ENCODE results near the gene KCNK10.

KCNK10 gene

DNA sequence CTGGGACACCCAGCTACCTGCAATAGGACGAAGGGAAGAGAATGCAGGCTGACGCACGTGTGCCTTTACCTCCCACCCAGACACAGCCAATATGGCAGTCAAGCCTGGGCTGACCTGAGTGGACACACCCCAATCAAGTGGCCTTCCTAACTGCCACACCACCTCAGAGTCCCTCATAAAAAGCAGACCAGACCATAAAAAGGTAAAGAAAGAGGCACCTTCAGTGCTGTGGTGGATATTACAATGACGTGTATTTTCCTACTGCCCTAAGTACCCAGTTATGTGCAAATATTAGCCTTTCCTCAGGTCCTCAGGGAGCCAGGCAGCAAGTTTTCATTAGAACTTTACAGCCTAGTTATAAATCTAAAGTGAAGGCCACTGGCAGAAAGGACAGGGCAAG is 75.8 kb downstream of the KCNK10 start:
- POLR2A ChIA-PET, result no interaction called here
- no peak for TF ChIP-seq CTCF (IDR thresholded peaks at IDR 0.05; ENCODE audit: insufficient read depth, low read length, missing control alignments)
- DNase-seq (ENCODE audit: low read depth, low spot score), result no peak
- H3K4me3 ChIP-seq (ENCODE audit: low read depth, low read length), result no peak overlapping the region
- CTCF ChIA-PET, result interaction anchor here (1.2 kb wide), 1 partner anchor 301 kb away, joined by 3 read pairs; no protein-coding TSS in a partner anchor

GRCh38 chr14:88245321-88245720 is 77.7 kb downstream of the KCNK10 start:
- CTCF ChIA-PET, result no interaction called here
- no peak for TF ChIP-seq CTCF (IDR thresholded peaks at IDR 0.05; ENCODE audit: insufficient read depth, low read length, missing control alignments)
- no peak for DNase-seq (ENCODE audit: low read depth, low spot score)
- POLR2A ChIA-PET, result no interaction called here
- H3K4me3 ChIP-seq (ENCODE audit: low read depth, low read length), result no peak overlapping the region

DNA sequence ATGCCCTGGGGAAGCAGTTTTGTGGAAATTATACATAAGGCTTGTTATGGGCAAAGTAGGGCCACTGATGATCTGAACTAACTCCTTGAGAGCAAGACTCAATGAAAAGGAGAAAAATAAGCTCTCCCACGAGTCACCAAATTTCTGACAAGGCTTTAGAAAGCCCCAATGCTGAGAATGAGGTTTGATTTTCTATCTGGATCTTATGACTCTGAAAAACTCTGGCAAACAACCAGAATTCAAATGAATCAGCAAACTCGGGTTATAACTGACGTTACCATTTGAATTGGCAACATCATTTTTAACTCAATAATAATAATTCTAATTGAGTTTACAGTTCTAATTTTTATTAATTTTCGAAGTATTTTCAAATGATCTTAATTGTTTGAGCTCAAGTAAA is 79.1 kb downstream of the KCNK10 start:
- TF ChIP-seq CTCF (IDR thresholded peaks at IDR 0.05; ENCODE audit: insufficient read depth, low read length, missing control alignments), result no peak
- H3K4me3 ChIP-seq (ENCODE audit: low read depth, low read length), result no peak overlapping the region
- CTCF ChIA-PET, result no interaction called here
- POLR2A ChIA-PET, result no interaction called here
- DNase-seq (ENCODE audit: low read depth, low spot score), result no peak

DNA sequence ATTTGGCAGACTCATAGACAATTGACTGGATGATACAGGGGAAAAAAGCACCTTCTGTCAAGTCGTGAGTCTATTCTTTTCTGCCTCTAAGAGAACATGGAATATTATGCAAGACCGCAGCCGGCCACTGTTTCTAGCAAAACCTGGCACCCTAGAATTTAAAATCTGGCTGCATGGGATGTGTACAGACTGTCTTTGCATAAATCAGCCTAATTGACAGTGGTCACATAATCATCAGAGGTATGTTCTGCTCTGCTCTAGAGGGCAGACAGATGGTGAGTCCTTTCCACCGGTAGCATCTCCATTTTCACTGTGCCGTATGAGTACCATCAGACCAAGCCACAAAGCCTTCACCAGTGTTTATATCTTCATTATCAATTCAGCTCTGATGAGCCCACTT is 80.6 kb downstream of the KCNK10 start:
- no peak for TF ChIP-seq CTCF (IDR thresholded peaks at IDR 0.05; ENCODE audit: insufficient read depth, low read length, missing control alignments)
- no peak overlapping the region for H3K4me3 ChIP-seq (ENCODE audit: low read depth, low read length)
- ChIA-PET CTCF (no interaction called here), POLR2A (no interaction called here)
- no peak for DNase-seq (ENCODE audit: low read depth, low spot score)

- CTCF ChIA-PET, result no interaction called here
- no peak overlapping the region for H3K4me3 ChIP-seq (ENCODE audit: low read depth, low read length)
- no peak for TF ChIP-seq CTCF (IDR thresholded peaks at IDR 0.05; ENCODE audit: insufficient read depth, low read length, missing control alignments)
- no peak for DNase-seq (ENCODE audit: low read depth, low spot score)
- POLR2A ChIA-PET, result no interaction called here
These were observed 81.3 kb downstream of the KCNK10 start for GRCh38 chr14:88241810-88242209.

DNA sequence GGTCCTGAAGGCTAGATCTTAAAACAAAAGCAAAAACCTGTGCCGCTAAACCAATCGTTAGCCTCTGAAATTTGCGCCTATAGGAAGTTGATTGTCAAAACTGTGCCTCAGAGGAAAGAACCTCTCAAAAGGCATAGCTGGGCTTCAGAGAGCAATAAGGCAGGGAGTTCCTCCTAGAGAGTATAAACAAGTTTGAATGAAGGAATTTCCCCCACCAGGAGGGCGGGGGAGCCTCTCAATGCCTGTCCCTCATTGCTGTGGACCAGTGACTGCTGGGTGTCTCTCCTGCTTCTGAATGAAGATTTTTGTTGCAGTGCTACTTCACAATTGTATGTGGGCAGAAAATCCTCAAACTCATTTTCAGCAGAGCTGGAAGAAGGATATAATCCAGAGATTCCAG is 88.6 kb downstream of the KCNK10 start:
- ChIA-PET POLR2A (no interaction called here), CTCF (no interaction called here)
- no peak overlapping the region for H3K4me3 ChIP-seq (ENCODE audit: low read depth, low read length)
- DNase-seq (ENCODE audit: low read depth, low spot score), result no peak
- no peak for TF ChIP-seq CTCF (IDR thresholded peaks at IDR 0.05; ENCODE audit: insufficient read depth, low read length, missing control alignments)
